ENCODE data around the gene FRMD8. TPM values are rescaled to one million over a fixed set of nuclear protein-coding genes. Genes with fewer than 3 reads are reported as not detected.

FRMD8 gene
- total and polyA plus RNA-seq, 9 of the 15 experiments (the other 6 are each of a cell fraction or from before 2014, with no cell fraction given) = 4.5 to 54.5 (median 15.8) TPM

- TF ChIP-seq ZBTB49 (CRISPR knock-in tag; IDR thresholded peaks at IDR 0.05; ENCODE audit: borderline replicate concordance) = no peak
- no peak for TF ChIP-seq ESRRB (CRISPR knock-in tag; IDR thresholded peaks at IDR 0.05; ENCODE audit: borderline replicate concordance)
- no peak for TF ChIP-seq ZNF121 (CRISPR knock-in tag; conservative IDR thresholded peaks at IDR 0.05)
- TF ChIP-seq ADNP (tag; IDR thresholded peaks at IDR 0.05) = no peak
- no peak for TF ChIP-seq ZNF217 (CRISPR knock-in tag; IDR thresholded peaks at IDR 0.05)
- TF ChIP-seq PYGO2 (tag; IDR thresholded peaks at IDR 0.05) = peak; percentile 60; the same call in 1 of the 2 replicates
- no peak for TF ChIP-seq BCLAF1 (IDR thresholded peaks at IDR 0.05; ENCODE audit: borderline replicate concordance in 1 of 2, control insufficient read depth in 1 of 2, low read depth in 2 of 2, low read length in 1 of 2)
- TF ChIP-seq HDAC8 (tag; IDR thresholded peaks at IDR 0.05) = peak; percentile 46; the same call in 1 of the 2 replicates
- TF ChIP-seq RAD51 (IDR thresholded peaks at IDR 0.05; ENCODE audit: borderline replicate concordance, low read depth) = peak; percentile 34
- no peak for TF ChIP-seq CHD2 (IDR thresholded peaks at IDR 0.05; ENCODE audit: low read depth, low read length)
Measured at GRCh38 chr11:65420979-65421793, 34.7 kb downstream of the FRMD8 start (continued).

Measured in K562 (cell line).